ENCODE results near the gene KCNN3. TPM values are rescaled to one million over a fixed set of nuclear protein-coding genes. Genes with fewer than 3 reads are reported as not detected.

The KCNN3 gene
- total RNA-seq, 3 donors from 2014 or later (not counting 1 experiment from before 2014, with no cell fraction given) = 0.05 to 0.95 TPM; not detected in 1

- Mint-ChIP-seq H3K27me3 (ENCODE audit: low read depth in 2 of 2) (no peaks in the 10 kb centered on the region), H3K4me3 (no peak overlapping the region), H3K36me3 (no peaks in the 10 kb centered on the region), H3K27ac (no peak overlapping the region), H3K9me3 (no peaks in the 10 kb centered on the region), H3K4me1 (no peaks in the 10 kb centered on the region)
- H3K9me3 ChIP-seq (ENCODE audit: control insufficient read depth, insufficient read depth, low read length) = no peaks in the 10 kb centered on the region
- no peak overlapping the region for H3K4me3 ChIP-seq (ENCODE audit: low read length)
- H3K27me3 ChIP-seq (ENCODE audit: control insufficient read depth, insufficient read depth, low read length) = no peaks in the 10 kb centered on the region
- no peak overlapping the region for H3K27ac ChIP-seq (ENCODE audit: low read length)
- 83% methylated on average over 14 of the region's 15 CpGs for WGBS (ENCODE audit: insufficient coverage)
- no peak for TF ChIP-seq CTCF (IDR thresholded peaks at IDR 0.05)
- intact Hi-C loops (cut with micrococcal nuclease) = no loop called here
- no peaks in the 10 kb centered on the region for H3K36me3 ChIP-seq (ENCODE audit: control insufficient read depth, insufficient read depth, low read length)
- DNase-seq (no peak), ATAC-seq (no peak)
- H3K4me1 ChIP-seq (ENCODE audit: control insufficient read depth, insufficient read depth, low read length) = no peaks in the 10 kb centered on the region
Observed at GRCh38 chr1:154843636-154844296, 26.3 kb downstream of the KCNN3 start.

GRCh38 chr1:154842635-154843034, 27.4 kb downstream of the KCNN3 start:
- no peak overlapping the region for H3K27ac ChIP-seq (ENCODE audit: low read length)
- no peak for DNase-seq
- Mint-ChIP-seq H3K4me1 (no peaks in the 10 kb centered on the region), H3K27me3 (ENCODE audit: low read depth in 2 of 2) (no peaks in the 10 kb centered on the region), H3K4me3 (no peak overlapping the region), H3K36me3 (no peaks in the 10 kb centered on the region), H3K9me3 (no peaks in the 10 kb centered on the region), H3K27ac (no peak overlapping the region)
- H3K4me3 ChIP-seq (ENCODE audit: low read length) = no peak overlapping the region
- no peak for TF ChIP-seq CTCF (IDR thresholded peaks at IDR 0.05)
- no peaks in the 10 kb centered on the region for H3K36me3 ChIP-seq (ENCODE audit: control insufficient read depth, insufficient read depth, low read length)
- intact Hi-C loops (cut with micrococcal nuclease) = no loop called here
- H3K4me1 ChIP-seq (ENCODE audit: control insufficient read depth, insufficient read depth, low read length) = no peaks in the 10 kb centered on the region
- no peaks in the 10 kb centered on the region for H3K27me3 ChIP-seq (ENCODE audit: control insufficient read depth, insufficient read depth, low read length)
- 66% methylated on average over 7 of the region's 8 CpGs for WGBS (ENCODE audit: insufficient coverage)
- ATAC-seq = no peak
- no peaks in the 10 kb centered on the region for H3K9me3 ChIP-seq (ENCODE audit: control insufficient read depth, insufficient read depth, low read length)

- DNase-seq (no peak), ATAC-seq (no peak)
- no peak overlapping the region for H3K4me3 Mint-ChIP-seq
- no peaks in the 10 kb centered on the region for H3K27me3 Mint-ChIP-seq (ENCODE audit: low read depth in 2 of 2)
- Histone ChIP-seq H3K4me1 (ENCODE audit: control insufficient read depth, insufficient read depth, low read length) (no peaks in the 10 kb centered on the region), H3K36me3 (ENCODE audit: control insufficient read depth, insufficient read depth, low read length) (no peaks in the 10 kb centered on the region), H3K27ac (ENCODE audit: low read length) (no peak overlapping the region), H3K9me3 (ENCODE audit: control insufficient read depth, insufficient read depth, low read length) (no peaks in the 10 kb centered on the region), H3K4me3 (ENCODE audit: low read length) (no peak overlapping the region), H3K27me3 (ENCODE audit: control insufficient read depth, insufficient read depth, low read length) (no peaks in the 10 kb centered on the region)
- TF ChIP-seq CTCF (IDR thresholded peaks at IDR 0.05) = no peak
- H3K4me1 Mint-ChIP-seq = no peaks in the 10 kb centered on the region
- WGBS (ENCODE audit: insufficient coverage) = 94% methylated on average over 2 of the region's 4 CpGs
- intact Hi-C loops (cut with micrococcal nuclease) = no loop called here
- H3K9me3 Mint-ChIP-seq = no peaks in the 10 kb centered on the region
- no peaks in the 10 kb centered on the region for H3K36me3 Mint-ChIP-seq
- no peak overlapping the region for H3K27ac Mint-ChIP-seq
Observed at GRCh38 chr1:154841384-154841783, 28.7 kb downstream of the KCNN3 start.
